GM12875 (cell line): Measurements from ENCODE around the gene SLC13A3.

Experiments
- H3K4me3 ChIP-seq: one replicate; pipeline ENCODE4 v1.5.1; 2011; ENCODE audit warnings: low read depth, low read length, control low read depth
- TF ChIP-seq, protein P1 (sequence below): IDR thresholded peaks from 2 replicates; pipeline ENCODE4 v1.5.1; 2011; ENCODE audit warnings: low read depth, mild to moderate bottlenecking, control low read depth, inconsistent platforms, low read length, moderate library complexity, borderline replicate concordance; ENCODE audit not compliant: insufficient read depth

The SLC13A3 gene

GRCh38 chr20:46631212-46631869 lies 19.9 kb downstream of the SLC13A3 start:
- no peak overlapping the region for H3K4me3 ChIP-seq
- TF ChIP-seq, protein P1, sequence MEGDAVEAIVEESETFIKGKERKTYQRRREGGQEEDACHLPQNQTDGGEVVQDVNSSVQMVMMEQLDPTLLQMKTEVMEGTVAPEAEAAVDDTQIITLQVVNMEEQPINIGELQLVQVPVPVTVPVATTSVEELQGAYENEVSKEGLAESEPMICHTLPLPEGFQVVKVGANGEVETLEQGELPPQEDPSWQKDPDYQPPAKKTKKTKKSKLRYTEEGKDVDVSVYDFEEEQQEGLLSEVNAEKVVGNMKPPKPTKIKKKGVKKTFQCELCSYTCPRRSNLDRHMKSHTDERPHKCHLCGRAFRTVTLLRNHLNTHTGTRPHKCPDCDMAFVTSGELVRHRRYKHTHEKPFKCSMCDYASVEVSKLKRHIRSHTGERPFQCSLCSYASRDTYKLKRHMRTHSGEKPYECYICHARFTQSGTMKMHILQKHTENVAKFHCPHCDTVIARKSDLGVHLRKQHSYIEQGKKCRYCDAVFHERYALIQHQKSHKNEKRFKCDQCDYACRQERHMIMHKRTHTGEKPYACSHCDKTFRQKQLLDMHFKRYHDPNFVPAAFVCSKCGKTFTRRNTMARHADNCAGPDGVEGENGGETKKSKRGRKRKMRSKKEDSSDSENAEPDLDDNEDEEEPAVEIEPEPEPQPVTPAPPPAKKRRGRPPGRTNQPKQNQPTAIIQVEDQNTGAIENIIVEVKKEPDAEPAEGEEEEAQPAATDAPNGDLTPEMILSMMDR = no peak

- TF ChIP-seq, protein P1 = no peak
- no peak overlapping the region for H3K4me3 ChIP-seq
These were observed 21.0 kb downstream of the SLC13A3 start for GRCh38 chr20:46630306-46630705.

DNA sequence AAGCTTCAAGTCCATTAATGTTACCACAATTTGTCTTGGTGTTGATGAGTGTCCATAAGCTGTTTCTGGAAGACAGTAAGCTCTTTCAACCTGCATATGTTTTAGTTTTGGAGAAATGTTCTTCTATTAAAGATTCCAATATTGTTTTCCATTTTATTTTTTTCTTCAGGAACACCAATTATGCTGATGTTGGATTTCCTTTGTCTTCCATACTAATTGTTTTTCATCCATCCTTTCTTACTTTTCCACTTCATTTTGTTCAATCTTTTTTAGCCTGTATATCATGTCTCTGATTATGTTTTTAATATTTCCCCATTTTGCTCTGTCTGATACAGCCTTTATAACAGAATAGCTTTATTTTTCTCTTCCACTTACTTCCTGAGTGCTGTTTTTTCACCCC lies 21.9 kb downstream of the SLC13A3 start:
- no peak overlapping the region for H3K4me3 ChIP-seq
- TF ChIP-seq, protein P1 = no peak

DNA sequence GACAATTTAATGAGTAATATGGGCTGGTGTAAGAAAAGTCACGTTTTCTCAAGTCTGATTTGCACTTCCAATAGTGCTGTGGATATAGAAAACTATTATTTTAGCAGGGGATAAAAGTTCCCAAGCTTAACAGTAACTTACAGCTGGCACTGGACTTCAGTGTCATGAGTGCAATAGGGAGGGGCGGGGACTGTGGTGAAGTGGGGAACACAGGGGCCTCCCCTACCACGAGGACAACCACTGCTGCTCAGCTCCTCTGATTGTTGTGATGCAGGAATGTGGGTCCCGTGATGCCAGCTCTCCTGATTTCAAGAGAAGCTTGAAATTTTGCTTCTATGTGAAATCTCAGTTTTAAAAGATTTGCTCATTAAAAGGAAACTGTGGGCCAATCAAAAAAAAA lies 24.0 kb downstream of the SLC13A3 start:
- TF ChIP-seq, protein P1 = no peak
- H3K4me3 ChIP-seq = no peak overlapping the region

GRCh38 chr20:46626758-46627157 lies 24.5 kb downstream of the SLC13A3 start:
- TF ChIP-seq, protein P1 = no peak
- H3K4me3 ChIP-seq = no peak overlapping the region

GRCh38 chr20:46625875-46626373 lies 25.3 kb downstream of the SLC13A3 start:
- H3K4me3 ChIP-seq = no peak overlapping the region
- TF ChIP-seq, protein P1 = no peak

DNA sequence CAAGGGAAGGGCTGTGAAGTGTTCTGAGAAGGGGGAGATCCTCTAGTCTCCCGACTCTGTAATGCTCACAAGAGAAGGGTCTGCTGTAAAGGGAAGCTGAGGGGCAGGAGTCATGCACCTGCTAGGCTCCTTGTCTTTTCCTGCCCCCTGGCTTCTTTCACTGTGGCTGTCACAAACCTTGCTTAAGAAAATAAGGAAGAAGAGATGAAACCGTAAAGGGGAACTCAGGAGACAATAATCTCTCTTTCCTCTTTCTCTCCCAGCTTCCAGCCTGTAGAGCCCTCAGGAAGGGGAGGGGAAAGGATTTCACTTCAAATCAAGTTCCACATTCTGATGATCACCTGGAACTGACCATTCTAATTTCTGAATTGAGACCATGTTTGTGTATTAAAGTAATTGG lies 26.3 kb downstream of the SLC13A3 start:
- TF ChIP-seq, protein P1 = no peak
- H3K4me3 ChIP-seq = no peak overlapping the region
